RPMI8226 (cell line): ENCODE data around the gene CLIP3.
"Not testable (repeated sequence)": the region's sequence is repeated elsewhere in the genome, so short reads cannot be mapped to it uniquely, and the experiment has no call there.

Source experiments
- DNase-seq: peaks from one replicate; pipeline ENCODE4 v3.0.0-alpha.2; 2015

CLIP3 gene

DNA sequence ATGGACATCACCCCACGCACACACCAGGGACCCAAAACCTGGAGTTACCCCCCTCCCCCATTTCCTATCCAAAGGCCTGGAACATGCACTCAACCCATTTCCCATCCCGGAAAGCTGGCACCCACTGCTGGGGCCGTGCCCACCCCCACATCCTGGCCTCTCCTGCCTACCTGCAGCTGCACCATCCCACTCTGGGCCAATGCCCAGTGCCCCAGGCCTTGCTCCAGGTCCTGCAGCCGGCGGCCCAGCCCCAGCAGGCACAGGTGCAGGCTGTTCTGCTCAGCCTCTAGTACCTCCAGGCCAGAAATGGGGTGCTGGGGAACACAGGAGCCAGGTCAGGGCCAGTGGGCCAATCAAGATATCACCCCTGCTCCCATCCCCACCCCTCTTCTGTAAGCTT lies 25.7 kb downstream of the CLIP3 start:
- DNase-seq, result no peak

DNA sequence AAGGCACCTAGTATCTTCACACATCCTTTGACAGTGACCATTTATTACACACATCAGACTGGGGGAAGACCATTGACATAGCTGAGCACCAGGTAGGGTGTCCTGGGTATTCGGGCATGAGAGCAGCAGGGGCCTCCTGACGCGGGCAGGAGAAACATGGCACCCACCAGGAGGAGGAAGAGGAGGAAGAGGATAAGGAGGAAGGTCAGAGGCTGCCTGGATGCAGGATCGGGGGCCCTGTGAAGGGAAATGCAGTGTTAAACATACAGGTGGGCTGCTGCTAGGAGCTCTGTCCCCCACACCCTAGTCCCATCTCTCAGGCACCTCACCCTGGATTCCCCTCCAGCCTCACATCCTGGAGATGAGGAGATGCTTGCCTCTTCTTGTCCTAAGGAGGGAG lies 29.4 kb downstream of the CLIP3 start:
- no peak for DNase-seq

DNA sequence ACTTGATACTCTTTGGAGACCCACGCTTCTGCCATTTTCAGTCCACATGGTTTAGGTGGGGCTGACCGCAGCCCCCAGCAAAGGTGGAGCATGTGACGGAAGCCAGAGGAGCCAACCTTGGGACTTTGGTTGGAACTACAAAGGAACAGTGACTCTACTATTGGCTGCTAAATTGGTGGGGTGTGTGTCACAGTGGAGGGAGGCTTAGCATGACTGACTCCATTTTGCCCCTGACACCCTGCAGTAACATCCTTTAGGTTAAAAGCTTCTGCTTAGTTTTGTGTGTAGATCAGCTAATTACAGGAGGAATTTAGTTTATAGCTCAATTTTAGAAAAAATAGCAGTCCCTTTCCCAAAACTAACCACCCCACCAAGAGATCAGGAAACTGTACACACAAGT lies 31.1 kb downstream of the CLIP3 start:
- no peak for DNase-seq

DNA sequence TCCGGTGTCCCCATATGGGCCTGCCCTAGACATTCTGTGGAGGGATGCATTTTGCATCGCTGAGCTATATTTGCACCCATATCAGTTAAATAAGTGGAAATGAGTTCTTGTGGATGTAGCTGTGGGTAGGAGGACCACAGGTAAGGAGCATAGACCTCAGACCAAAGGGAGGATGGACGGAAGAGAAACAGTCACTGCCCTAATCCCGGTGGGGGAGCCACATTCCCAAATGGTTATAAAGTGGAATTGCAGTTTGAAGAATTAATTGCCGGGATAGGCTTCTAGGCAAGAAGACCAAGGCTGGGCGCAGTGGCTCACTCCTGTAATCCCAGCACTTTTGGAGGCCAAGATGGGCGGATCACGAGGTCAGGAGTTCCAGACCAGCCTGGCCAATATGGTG lies 35.9 kb downstream of the CLIP3 start:
- DNase-seq, result no peak

DNA sequence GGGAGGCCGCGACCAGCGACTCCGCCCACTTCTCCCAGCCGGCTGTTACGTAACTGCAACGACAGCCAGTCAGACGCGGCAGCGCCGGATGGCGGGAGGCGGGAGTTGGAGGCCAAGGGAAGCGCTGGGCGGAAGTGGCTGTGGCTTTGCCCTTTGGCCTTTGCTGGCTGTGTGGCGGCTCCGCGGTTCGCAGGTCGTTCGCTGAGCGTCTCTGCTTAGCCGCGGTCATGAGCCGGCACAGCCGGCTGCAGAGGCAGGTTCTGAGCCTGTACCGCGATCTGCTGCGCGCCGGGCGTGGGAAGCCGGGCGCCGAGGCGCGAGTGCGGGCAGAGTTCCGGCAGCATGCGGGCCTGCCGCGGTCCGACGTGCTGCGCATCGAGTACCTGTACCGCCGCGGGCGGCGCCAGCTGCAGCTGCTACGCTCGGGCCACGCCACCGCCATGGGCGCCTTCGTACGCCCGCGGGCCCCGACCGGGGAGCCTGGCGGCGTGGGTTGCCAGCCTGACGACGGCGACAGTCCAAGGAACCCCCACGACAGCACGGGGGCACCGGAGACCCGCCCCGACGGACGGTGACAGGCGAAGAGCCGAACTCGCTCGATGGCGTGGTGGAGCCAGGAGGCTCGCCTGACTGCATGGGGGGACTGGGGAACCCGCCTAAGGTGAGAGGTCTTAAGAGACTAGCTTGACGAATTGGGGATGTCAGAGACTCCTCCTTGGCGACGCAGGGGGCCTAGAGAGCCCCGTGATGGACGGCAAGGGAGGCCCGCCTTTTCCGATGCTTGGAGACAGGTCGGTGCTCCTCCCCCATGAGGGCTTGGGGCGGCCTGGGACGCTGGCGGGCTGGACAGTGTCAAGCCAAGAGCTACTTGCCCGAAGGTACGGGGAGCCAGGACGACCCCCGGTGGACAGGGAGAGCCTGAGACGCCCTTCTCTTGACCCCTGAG lies 37.4 kb downstream of the CLIP3 start, which contains the start of gene SDHAF1:
Gene SDHAF1, plus strand, starts transcription at position 141 of the 946 bp plus-strand sequence. Its CDS starts 87 bp downstream, at position 228.
- peak; percentile 94 for DNase-seq

DNA sequence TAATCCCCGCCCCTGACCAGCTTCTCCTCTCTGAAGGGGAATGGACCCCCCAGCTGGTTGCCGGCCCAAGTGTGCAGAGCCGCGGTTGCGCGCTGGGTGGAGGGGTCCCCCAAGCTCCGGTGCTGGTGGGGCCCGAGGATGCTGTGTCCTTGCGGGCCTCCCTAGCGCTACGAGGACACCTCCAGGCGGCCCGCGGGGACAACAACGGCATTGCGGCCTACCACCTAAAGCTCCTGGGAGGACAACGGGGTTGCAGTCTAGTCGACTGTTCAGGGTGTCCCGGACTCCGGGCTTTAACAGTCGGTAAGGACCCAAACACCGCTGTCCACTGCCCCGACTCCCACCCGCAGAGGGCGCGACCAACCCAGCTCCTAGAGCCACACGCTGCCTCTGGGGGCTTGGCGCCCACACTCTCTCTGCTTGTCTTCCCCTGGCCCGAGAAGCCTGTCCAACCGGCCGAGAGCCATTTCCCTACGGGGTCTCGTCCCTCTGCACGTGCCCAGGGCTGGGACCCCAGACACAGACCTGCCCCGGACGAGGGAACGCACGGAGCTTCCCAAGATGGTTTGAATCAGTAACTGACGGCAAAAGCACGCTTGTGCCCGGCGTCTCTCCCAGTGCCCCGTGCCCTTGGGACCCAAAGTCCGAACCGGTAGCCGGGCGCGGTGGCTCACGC lies 38.6 kb downstream of the CLIP3 start:
- DNase-seq, result no peak

DNA sequence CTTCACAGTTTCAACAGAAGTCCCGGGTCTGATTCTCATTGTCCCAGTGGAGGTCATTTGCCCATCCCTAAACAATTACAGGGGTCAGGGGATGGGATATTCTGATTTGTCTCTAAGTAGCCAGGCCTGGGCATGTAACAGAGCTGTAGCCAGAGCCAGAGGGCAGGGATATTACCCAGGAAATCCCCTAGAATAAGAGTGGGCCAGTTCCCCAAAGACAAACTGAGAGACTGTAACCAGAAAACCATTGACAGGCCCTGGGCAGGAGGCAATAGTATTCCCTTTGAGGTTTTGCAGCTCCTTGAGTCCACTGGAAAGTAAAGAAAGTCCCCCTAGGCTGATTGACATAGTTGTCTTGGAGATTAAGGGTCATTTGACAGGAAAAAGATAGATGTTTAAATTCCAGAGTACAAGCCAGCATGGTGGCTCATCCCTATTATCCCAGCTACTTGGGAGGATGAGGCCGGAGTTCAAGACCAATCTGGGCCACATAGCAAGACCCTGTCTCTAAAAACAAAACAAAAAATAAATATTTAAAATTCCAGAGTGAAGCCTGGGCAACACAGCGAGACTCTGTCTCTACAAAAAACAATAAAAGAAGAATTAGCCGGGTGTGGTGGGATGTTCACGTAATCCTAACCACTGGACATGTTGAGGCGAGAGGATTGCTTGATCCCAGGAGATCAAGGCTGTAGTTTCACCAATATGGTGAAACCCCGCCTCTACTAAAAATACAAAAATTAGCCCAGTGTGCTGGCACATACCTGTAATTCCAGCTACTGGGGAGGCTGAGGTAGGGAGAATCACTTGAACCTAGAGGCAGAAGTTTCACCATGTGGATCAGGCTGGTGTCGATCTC lies 39.5 kb downstream of the CLIP3 start:
- no peak for DNase-seq

DNA sequence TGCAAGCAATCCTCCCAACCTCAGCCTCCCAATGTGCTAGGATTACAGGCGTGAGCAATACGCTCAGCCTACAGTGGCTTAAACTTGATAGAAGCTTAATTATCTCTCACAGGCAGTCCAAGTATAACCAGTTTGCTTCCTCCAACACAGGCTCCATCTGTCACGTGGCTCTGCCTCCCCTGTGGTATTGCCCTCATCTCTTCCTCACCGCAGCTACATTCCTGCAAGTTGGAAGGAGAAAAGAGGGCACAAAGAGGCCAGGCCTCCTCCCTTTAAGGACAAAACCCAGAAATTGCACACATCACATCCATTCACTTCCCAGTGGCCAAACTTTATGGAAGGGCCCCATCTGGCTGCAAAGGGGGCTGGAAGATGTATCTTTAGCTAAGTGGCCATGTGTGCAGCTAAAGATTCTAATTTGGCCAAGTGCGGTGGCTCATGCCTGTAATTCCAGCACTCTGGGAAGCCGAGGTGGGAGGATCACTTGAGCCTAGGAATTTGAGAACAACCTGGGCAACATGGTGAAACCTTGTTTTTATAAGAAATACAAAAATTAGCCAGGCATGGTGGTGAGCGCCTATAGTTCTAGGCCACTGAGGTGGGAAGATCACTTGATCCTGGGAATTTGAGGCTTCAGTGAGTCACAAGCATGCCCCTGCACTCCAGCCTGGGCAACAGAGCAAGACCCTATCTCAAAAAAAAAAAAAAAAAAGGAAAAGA lies 40.8 kb downstream of the CLIP3 start:
- DNase-seq, result no peak

DNA sequence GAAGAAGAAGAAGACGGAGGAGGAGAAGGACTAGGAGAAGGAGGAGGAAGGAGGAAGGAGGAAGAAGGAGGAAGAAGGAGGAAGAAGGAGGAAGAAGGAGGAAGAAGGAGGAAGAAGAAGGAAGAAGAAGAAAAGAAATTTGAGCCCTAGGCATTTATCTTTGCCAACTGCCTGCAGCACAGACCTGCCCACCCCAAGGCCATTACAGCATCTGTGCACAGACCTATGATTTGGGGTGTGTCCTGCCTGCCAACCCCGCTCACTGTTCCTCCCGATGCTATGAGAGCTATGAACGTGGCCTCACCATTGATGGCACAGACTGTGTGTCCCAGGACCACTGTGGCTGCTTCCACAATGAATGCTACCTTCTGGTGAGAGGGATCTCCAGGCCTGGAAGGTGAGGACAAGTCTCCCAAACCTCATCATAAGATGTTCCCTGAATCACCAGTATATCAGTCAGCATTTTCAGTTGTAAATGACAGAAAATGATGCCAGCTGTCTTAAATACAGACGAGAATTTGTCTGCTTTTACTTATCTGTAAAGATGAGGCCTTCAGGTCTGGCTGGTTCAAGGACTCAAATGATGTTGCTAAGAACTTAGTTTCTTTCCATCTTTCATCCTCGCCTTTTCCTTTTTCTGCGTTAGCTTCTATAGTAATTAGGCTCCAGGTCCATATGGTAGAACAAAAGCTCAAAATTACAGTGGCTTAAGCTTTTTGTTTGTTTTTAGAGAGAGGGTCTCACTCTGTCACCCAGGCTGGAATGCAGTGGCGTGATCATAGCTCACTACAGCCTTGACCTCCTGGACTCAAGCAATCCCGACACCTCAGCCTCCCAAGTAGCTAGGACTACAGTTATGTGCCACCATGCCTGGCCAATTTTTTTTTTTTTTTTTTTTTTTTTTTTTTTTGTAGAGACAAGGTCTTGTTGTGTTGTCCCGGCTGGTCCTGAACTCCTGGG lies 41.6 kb downstream of the CLIP3 start:
- no peak for DNase-seq

DNA sequence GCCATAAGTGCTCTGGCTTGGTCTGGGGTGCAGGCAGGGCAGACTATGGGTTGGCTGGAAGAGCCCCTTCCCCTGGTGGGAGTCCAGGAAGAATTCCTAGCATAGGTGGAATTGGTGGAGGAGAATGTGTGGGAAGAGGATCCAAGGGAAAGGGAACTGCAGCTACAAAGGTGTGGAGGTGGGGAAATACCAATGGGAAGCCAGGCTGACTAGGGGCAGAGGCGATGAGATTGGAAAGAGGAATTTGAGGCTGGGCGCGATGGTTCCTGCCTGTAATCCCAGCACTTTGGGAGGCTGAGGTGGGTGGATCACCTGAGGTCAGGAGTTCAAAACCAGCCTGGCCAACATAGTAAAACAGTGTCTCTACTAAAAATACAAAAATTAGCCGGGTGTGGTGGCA lies 42.5 kb downstream of the CLIP3 start:
- no peak for DNase-seq

DNA sequence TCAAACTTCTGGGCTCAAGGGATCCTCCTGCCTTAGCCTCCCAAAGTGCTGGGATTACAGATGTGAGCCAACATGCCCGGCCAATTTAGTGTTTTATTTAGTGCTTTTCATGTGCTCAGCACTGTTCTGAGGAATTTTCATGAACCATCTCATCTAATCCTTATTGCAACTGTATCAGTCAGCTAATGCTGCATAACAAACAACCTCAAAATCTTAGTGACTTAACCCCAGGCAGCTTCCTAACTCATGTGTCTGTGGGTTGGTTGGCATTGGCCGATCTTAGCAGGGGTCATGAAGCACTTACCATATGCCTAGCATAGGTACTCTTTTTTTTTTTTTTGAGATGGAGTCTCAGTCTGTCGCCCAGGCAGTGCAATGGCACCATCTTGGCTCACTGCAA lies 43.8 kb downstream of the CLIP3 start:
- DNase-seq, result no peak

DNA sequence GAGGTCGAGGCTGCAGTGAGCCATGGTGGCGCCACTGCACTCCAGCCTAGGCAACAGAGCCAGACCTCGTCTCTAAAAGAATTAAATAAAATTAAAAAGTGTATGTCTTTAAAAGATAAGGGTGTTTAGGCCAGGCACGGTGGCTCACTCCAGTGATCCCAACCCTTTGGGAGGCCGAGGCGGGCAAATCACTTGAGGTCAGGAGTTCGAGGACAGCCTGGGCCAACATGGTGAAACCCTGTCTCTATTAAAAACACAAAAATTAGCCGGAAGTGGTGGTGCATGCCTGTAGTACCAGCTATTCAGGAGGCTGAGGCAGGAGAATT lies 45.1 kb downstream of the CLIP3 start:
- DNase-seq, result no peak

DNA sequence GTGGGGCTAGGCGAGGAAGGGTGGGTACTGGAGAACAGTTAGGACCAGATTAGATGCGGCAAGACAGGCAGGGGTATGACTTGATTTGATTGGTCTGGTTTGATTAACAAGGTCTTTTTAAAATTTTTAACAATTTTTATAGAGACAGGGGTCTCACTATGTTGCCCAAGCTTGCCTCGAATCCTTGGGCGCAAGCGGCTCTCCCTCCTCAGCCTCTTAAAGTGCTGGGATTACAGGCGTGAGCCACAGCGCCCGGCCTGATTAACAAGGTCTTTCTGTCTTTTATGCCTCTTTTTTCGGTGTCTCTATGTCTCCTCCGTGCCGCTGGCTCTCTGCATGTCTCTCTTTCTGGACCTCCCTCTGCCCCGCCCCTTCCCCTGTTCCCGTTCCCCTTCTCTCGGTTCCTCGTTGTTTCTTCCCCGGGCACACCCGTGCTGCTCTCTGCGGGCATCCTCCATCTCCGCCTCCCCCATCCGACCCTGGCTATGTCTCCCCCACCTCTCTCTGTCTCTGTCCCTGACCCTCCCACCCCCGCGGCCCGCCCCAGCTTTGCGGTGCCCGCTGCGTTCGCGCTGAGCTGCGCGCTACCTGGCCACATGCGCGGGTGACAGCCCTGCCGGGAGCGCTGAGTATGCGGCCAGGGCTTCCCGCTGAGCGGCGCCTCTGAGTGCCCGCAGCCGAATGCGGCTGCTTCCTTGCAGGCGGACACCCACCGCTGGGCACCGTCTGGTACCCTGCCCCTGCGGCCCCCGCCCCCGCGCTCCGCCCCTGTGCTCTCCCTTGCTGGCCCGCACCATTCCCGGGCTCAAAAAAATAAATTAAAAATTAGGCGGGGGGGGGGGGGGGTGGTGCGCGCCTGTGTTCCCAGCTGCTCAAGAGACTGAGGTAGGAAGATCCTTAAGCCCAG lies 45.8 kb downstream of the CLIP3 start:
- DNase-seq, result peak; percentile 67

DNA sequence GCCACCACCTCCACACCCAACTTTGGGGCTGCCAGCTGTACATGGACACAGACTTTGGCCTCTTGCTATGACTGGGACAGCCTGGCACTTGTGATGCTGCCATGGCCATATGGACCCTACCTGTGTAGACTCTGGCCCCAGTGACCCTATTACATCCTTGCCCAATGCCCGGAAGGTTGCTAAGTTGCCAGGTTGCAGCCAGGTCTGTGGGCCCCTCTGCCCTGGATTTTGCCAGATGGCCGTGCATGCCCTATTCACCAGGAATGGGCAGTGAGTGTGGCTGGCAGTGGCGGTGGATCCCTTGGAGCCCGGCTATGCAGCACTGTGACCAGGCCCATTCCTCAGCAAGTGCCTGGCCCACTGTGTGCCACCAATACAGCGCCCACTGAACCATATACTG lies 46.6 kb downstream of the CLIP3 start:
- no peak for DNase-seq

DNA sequence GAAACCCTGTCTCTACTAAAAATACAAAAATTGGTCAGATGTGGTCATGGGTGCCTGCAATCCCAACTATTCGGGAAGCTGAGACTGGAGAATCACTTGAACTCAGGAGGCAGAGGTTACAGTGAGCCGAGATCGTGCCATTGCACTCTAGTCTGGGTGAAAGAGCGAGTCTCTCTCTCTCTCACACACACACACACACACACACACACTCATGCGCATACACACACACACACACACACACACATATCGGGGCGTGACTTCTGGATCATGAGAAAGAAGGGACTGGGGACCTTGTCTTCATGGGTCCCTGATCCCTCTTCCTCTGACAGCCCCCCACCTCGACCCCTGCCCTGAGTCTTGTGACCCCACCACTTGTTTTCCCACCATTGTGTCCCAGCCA lies 49.5 kb downstream of the CLIP3 start:
- no peak for DNase-seq

DNA sequence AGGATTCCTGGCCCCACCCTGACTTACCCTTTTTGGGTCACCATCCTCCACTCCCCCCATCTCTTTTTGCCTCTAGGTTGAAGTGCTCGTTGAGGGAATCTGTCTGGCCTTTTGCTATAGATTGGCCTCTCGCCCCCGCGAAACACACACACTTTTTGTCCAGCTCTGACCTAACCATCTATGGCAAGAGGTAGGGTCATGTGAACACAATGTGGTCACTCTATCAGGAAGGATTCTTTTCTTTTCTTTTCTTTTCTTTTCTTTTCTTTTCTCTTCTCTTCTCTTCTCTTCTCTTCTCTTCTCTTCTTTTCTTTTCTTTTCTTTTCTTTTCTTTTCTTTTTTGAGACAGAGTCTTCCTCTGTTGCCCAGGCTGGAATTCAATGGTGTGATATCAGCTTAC lies 51.7 kb downstream of the CLIP3 start:
- not testable (repeated sequence) for DNase-seq

DNA sequence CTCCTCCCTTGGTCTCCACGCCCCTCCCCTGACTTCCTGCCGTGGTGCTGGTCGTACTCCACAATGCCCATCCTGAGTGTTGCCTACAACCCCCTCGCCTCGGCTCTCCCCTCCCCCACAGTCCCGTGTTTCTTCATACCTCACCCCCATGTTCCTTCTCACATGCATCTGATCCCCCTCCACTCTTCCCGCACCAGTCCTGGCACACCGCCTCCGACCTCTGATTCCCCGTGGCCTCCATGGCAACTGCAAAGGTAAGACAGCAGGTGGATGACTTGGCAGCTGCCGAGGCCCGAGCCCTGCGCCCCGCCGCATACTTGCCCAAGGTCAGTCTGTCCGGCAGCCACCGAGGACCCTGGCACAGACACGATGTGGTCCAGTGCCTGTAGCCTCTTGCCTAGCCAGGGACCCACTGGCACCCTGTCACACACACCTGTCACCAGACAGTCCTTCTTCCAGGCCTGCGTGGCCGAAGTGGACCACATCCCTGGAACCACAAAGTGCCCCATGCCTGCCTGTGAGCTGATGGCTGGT lies 53.8 kb downstream of the CLIP3 start:
- no peak for DNase-seq

DNA sequence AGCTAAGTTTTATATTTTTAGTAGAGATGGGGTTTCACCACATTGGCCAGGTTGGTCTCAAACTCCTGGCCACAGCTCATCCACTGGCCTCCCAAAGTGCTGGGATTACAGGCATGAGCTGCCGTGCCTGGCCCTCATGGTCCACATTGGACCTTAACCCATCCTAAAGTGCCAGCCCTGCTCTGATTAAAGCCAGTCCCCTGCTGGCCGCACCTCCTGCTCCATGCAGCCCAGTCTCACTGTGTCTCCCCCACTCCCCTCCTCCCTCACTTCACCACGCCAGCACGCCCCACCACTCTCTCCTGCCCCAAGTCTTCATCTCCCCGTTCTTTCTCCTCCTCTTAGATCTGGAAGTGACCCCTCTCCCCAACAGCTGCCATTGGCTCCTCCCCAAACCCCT lies 54.4 kb downstream of the CLIP3 start:
- DNase-seq, result no peak

DNA sequence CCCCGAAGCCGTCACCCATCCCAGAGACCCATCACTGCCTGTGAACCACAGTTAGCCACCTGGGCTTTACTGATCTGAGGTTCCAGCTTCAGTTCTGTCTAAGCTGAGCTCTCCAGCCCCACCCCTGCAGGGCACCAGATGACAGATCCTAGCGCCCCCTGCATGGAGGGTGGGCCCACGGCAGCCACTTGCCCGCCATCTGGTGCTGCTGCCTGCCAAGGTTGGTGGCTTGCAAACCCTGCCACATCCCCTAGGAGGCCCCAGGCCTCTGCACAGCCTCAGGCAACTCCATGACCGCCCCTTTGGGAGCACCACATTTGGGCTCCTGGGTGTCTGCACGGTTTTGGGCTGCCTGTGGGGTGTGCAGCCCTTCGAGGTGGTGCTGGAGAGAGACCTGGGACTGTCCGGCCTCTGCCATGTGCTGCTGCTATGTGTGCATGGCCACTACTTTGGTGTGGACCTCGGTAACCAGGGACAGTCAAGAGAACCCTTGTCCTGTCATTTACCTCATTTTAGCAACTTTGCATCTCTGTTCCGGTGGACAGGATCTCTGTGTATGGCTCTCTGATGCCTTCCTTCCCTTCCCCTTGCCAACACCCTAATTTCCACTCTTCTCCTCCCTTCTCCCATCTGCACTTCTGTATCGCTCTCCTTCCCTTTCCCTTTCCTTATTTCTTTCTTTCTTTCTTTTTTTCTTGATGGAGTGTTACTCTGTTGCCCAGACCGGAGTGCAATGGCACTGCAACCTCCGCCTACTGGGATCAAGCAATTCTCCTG lies 55.0 kb downstream of the CLIP3 start:
- DNase-seq, result peak; percentile 69
